Thymus (tissue), 14 donors: ENCODE data around the gene HDGFL3. TPM values are rescaled to one million over a fixed set of nuclear protein-coding genes. Genes with fewer than 3 reads are reported as not detected.
"Not testable (repeated sequence)": the region's sequence is repeated elsewhere in the genome, so short reads cannot be mapped to it uniquely, and the experiment has no call there.

Experiments
- DNase-seq, 9 donors: peaks; one replicate each; pipeline ENCODE4 v3.0.0-alpha.2; 2013; ENCODE audit warnings: low spot score in 9 of 9, low read depth in 6 of 9, missing footprints in 1 of 9
- H3K27ac ChIP-seq, 2 donors: one replicate each; pipeline ENCODE4 v1.5.1; 2013; ENCODE audit warnings: control low read depth in 1 of 2, low read depth in 1 of 2, low read length in 1 of 2, mild to moderate bottlenecking in 1 of 2, moderate library complexity in 1 of 2
- H3K27me3 ChIP-seq, 2 donors: one replicate each; pipeline ENCODE4 v1.5.1; 2013; ENCODE audit warnings: low read length in 1 of 2; ENCODE audit not compliant: control insufficient read depth in 2 of 2, insufficient read depth in 1 of 2
- H3K36me3 ChIP-seq, 2 donors: one replicate each; pipeline ENCODE4 v1.5.1; 2013; ENCODE audit warnings: low read length in 1 of 2, mild to moderate bottlenecking in 1 of 2, moderate library complexity in 1 of 2; ENCODE audit not compliant: control insufficient read depth in 2 of 2, insufficient read depth in 2 of 2
- H3K4me1 ChIP-seq, 2 donors: one replicate each; pipeline ENCODE4 v1.5.1; 2013; ENCODE audit warnings: low read length in 2 of 2; ENCODE audit not compliant: control insufficient read depth in 2 of 2, insufficient read depth in 2 of 2
- H3K4me3 ChIP-seq, 2 donors: one replicate each; pipeline ENCODE4 v1.5.1; 2013; ENCODE audit warnings: low read length in 2 of 2, control low read depth in 1 of 2, mild to moderate bottlenecking in 1 of 2
- H3K9me3 ChIP-seq, 2 donors: one replicate each; pipeline ENCODE4 v1.5.1; 2013; ENCODE audit warnings: low read length in 1 of 2, mild to moderate bottlenecking in 1 of 2; ENCODE audit not compliant: control insufficient read depth in 2 of 2, insufficient read depth in 1 of 2
- WGBS: extraction: QIAGEN DNeasy Blood & Tissue Kit; methylation state at CpG from one replicate; pipeline ENCODE4 v1.1.7; 2013; 5-methylcytosine and 5-hydroxymethylcytosine counted together
- long read RNA-seq, 10 donors: transcript quantifications; one replicate each; lab custom pipeline, GENCODE V29; 2026
- polyA plus RNA-seq: library from polyadenylated mRNA; stranded (reverse); fragments of 200-250 nt; gene quantifications from one replicate; pipeline ENCODE4 v1.2.3, GENCODE V29; 2013
- total RNA-seq: library from RNA; stranded (reverse); fragments of 120-200 nt; gene quantifications from one replicate; pipeline ENCODE4 v1.2.4, GENCODE V29; 2013
- donor health status: healthy.

Gene HDGFL3
- total RNA-seq (43.1 TPM), polyA plus RNA-seq (20.9 TPM)
- long read RNA-seq, donor 1, full-length matches to known transcripts: 2 of 2 reads
- long read RNA-seq, donor 1, partial matches to known transcripts: 0 of 2 reads
- long read RNA-seq, donor 1, other reads (novel, unspliced or antisense): 0 of 2 reads
- long read RNA-seq, donor 2: 0 reads
- long read RNA-seq, donor 3, full-length matches to known transcripts: 12 of 18 reads
- long read RNA-seq, donor 3, partial matches to known transcripts: 6 of 18 reads
- long read RNA-seq, donor 3, other reads (novel, unspliced or antisense): 0 of 18 reads
- long read RNA-seq, donor 4, full-length matches to known transcripts: 13 of 13 reads
- long read RNA-seq, donor 4, partial matches to known transcripts: 0 of 13 reads
- long read RNA-seq, donor 4, other reads (novel, unspliced or antisense): 0 of 13 reads
- long read RNA-seq, donor 5, full-length matches to known transcripts: 23 of 44 reads
- long read RNA-seq, donor 5, partial matches to known transcripts: 21 of 44 reads
- long read RNA-seq, donor 5, other reads (novel, unspliced or antisense): 0 of 44 reads
- long read RNA-seq, donor 6, full-length matches to known transcripts: 7 of 7 reads
- long read RNA-seq, donor 6, partial matches to known transcripts: 0 of 7 reads
- long read RNA-seq, donor 6, other reads (novel, unspliced or antisense): 0 of 7 reads
- long read RNA-seq, donor 7, full-length matches to known transcripts: 10 of 10 reads
- long read RNA-seq, donor 7, partial matches to known transcripts: 0 of 10 reads
- long read RNA-seq, donor 7, other reads (novel, unspliced or antisense): 0 of 10 reads
- long read RNA-seq, donor 8, full-length matches to known transcripts: 6 of 6 reads
- long read RNA-seq, donor 8, partial matches to known transcripts: 0 of 6 reads
- long read RNA-seq, donor 8, other reads (novel, unspliced or antisense): 0 of 6 reads
- long read RNA-seq, donor 9, full-length matches to known transcripts: 12 of 19 reads
- long read RNA-seq, donor 9, partial matches to known transcripts: 7 of 19 reads
- long read RNA-seq, donor 9, other reads (novel, unspliced or antisense): 0 of 19 reads
- long read RNA-seq, donor 10, full-length matches to known transcripts: 7 of 12 reads
- long read RNA-seq, donor 10, partial matches to known transcripts: 5 of 12 reads
- long read RNA-seq, donor 10, other reads (novel, unspliced or antisense): 0 of 12 reads

GRCh38 chr15:83207660-83208366 is at the start of gene HDGFL3:
HDGFL3 (minus strand) TSS chr15:83207823; CDS start chr15:83207414, 409 bp downstream.
- Histone ChIP-seq H3K27ac (peak within 1 kb of the TSS; percentile 63 to 72), H3K27me3 (peaks cover 2 to 20% of the 10 kb centered on the region in 2 donors), H3K36me3 (no peaks in the 10 kb centered on the region), H3K4me3 (peak within 1 kb of the TSS; percentile 57 to 85), H3K9me3 (no peaks in the 10 kb centered on the region), H3K4me1 (peaks cover 6 to 8% of the 10 kb centered on the region in 2 donors)
- under 1% methylated on average over 94 of the region's 94 CpGs for WGBS
- DNase-seq: peak in 5 of 9 donors; percentile 19 to 59 (median 30)

- Histone ChIP-seq H3K36me3 (no peaks in the 10 kb centered on the region), H3K27me3 (peaks cover 0 to 4% of the 10 kb centered on the region in 2 donors), H3K4me1 (no peaks in the 10 kb centered on the region), H3K9me3 (no peaks in the 10 kb centered on the region), H3K4me3 (no peak overlapping the region), H3K27ac (no peak overlapping the region)
- no peak for DNase-seq
Measured at GRCh38 chr15:83250781-83251180, 43.2 kb upstream of the HDGFL3 start.

- H3K27me3 ChIP-seq: peaks cover 0 to 4% of the 10 kb centered on the region in 2 donors
Measured at GRCh38 chr15:83249030-83249343, 41.4 kb upstream of the HDGFL3 start.

DNA sequence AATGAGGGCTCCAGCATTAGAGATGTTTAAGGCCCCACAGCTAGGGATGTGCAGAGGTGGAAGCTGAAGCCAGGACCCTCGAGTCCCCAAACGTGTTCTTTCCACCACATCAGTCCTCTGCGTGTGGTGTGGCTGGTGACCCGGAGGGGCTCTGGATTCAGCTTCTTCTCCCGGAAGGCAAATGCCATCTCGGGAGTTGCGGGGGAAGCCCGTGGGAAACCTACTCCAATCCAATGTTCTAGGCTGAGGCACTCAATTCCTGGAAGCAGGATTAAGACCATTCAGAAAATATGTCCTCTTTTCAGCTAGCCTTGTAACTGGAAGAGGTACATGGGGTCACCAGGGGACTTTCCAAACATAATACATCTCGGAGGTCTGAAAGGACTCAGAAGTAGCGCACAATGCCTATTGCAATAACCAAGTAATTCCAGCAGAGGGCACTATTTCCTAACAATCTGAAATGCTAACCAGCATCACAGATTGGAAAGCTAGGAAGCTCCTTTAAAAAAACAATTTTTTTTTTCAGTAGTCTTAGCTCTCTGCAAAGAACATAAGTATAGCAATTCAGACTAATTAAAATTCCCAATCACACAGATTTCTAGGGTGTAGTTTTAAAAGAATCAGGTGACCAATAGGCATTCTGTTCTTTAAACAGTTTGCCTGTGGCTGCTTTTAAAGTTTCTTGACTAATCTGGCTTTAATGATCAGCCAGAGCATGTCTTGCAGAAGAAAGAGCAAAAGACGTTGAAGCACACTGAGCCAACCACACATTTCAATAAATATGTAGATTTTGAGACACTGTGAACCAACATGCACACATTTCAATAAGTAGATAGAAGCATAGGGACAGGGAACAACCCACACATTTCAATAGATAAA is 40.8 kb upstream of the HDGFL3 start:
- peaks cover 0 to 4% of the 10 kb centered on the region in 2 donors for H3K27me3 ChIP-seq

More at GRCh38 chr15:83249030-83249343, 41.4 kb upstream of the HDGFL3 start:
- Histone ChIP-seq H3K36me3 (no peaks in the 10 kb centered on the region), H3K4me1 (no peaks in the 10 kb centered on the region), H3K27ac (no peak overlapping the region), H3K4me3 (no peak overlapping the region), H3K9me3 (no peaks in the 10 kb centered on the region)
- no peak for DNase-seq
- 49% methylated on average over 3 of the region's 3 CpGs for WGBS

GRCh38 chr15:83243634-83244033 is 36.0 kb upstream of the HDGFL3 start:
- Histone ChIP-seq H3K27me3 (peaks cover 0 to 4% of the 10 kb centered on the region in 2 donors), H3K9me3 (no peaks in the 10 kb centered on the region), H3K4me1 (no peaks in the 10 kb centered on the region), H3K4me3 (no peak overlapping the region), H3K36me3 (no peaks in the 10 kb centered on the region), H3K27ac (no peak overlapping the region)
- DNase-seq: no peak
- WGBS: 80% methylated on average over 8 of the region's 8 CpGs

More for the DNA sequence above, 40.8 kb upstream of the HDGFL3 start:
- Histone ChIP-seq H3K9me3 (no peaks in the 10 kb centered on the region), H3K36me3 (no peaks in the 10 kb centered on the region), H3K27ac (no peak overlapping the region), H3K4me3 (no peak overlapping the region), H3K4me1 (no peaks in the 10 kb centered on the region)
- DNase-seq: peak; percentile 14 to 72 (median 40)
- 46% methylated on average over 11 of the region's 11 CpGs for WGBS

DNA sequence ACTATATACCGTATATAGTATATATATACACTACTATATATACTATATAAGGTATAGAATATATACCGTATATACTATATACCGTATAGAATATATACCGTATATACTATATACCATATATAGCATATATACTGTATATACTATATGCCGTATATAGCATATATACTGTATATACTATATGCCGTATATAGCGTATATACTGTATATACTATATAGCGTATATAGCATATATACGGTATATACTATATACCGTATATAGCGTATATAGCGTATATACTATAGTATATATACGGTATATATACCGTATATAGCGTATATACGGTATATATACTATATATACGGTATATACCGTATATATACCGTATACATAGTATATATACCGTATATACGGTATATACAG is 22.6 kb upstream of the HDGFL3 start:
- WGBS: 97% methylated on average over 21 of the region's 21 CpGs
- no peaks in the 10 kb centered on the region for H3K36me3 ChIP-seq
- no peaks in the 10 kb centered on the region for H3K4me1 ChIP-seq

DNA sequence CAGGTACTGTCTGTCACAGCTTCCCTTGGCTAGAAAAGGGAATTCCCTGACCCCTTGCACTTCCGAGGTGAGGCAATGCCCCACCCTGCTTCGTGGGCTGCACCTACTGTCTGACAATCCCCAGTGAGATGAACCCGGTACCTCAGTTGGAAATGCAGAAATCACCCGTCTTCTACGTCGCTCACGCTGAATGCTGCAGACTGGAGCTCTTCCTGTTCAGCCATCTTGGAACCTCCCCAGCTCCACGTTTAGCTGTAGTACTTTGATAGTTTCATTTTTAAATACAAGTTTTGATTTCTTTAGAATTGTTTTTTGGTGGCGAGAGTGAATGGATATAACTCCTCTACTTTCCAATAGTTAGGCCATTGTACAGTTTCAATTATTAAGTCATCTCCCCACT is 17.8 kb upstream of the HDGFL3 start:
- Histone ChIP-seq H3K27ac (no peak overlapping the region), H3K4me1 (no peaks in the 10 kb centered on the region), H3K27me3 (no peaks in the 10 kb centered on the region), H3K36me3 (no peaks in the 10 kb centered on the region), H3K9me3 (no peaks in the 10 kb centered on the region), H3K4me3 (no peak overlapping the region)
- DNase-seq: no peak
- 91% methylated on average over 9 of the region's 9 CpGs for WGBS

More for the DNA sequence above, 22.6 kb upstream of the HDGFL3 start:
- Histone ChIP-seq H3K4me3 (no peak overlapping the region), H3K9me3 (no peaks in the 10 kb centered on the region), H3K27me3 (no peaks in the 10 kb centered on the region), H3K27ac (no peak overlapping the region)
- no peak for DNase-seq

- not testable (repeated sequence) for H3K27ac ChIP-seq, H3K27me3 ChIP-seq, H3K4me1 ChIP-seq, H3K36me3 ChIP-seq, H3K4me3 ChIP-seq, DNase-seq, H3K9me3 ChIP-seq
- 95% methylated on average over 9 of the region's 9 CpGs for WGBS
Measured at GRCh38 chr15:83221781-83222180, 14.2 kb upstream of the HDGFL3 start.
